Measurements from ENCODE around the gene CCDC157.

Gene CCDC157

GRCh38 chr22:30383061-30383460 is 26.3 kb downstream of the CCDC157 start:
- DNase-seq (ENCODE audit: low read depth), result no peak
- no peak overlapping the region for H3K4me3 ChIP-seq (ENCODE audit: low read depth, low read length)
- TF ChIP-seq CTCF (IDR thresholded peaks at IDR 0.05; ENCODE audit: low read depth, low read length, missing control alignments), result no peak
- in situ Hi-C loops (cut with HindIII; ENCODE audit: low sequenced_read_pairs), result no loop called here

GRCh38 chr22:30385942-30386341 is 29.1 kb downstream of the CCDC157 start:
- no peak overlapping the region for H3K4me3 ChIP-seq (ENCODE audit: low read depth, low read length)
- no peak for DNase-seq (ENCODE audit: low read depth)
- TF ChIP-seq CTCF (IDR thresholded peaks at IDR 0.05; ENCODE audit: low read depth, low read length, missing control alignments), result no peak
- in situ Hi-C loops (cut with HindIII; ENCODE audit: low sequenced_read_pairs), result no loop called here

- in situ Hi-C loops (cut with HindIII; ENCODE audit: low sequenced_read_pairs), result no loop called here
Measured at GRCh38 chr22:30386608-30386959, 29.8 kb downstream of the CCDC157 start.

GRCh38 chr22:30386960-30387827 is 30.4 kb downstream of the CCDC157 start, which contains the start of gene RNF215:
Gene RNF215 (minus strand): TSS chr22:30387411. CDS start chr22:30387313, 98 bp downstream.
- peak; percentile 72 for TF ChIP-seq CTCF (IDR thresholded peaks at IDR 0.05; ENCODE audit: low read depth, low read length, missing control alignments)
- in situ Hi-C loops (cut with HindIII; ENCODE audit: low sequenced_read_pairs), result no loop called here
- peak within 1 kb of the TSS; percentile 50 for H3K4me3 ChIP-seq (ENCODE audit: low read depth, low read length)
- peak; percentile 35 for DNase-seq (ENCODE audit: low read depth)

More at GRCh38 chr22:30386608-30386959, 29.8 kb downstream of the CCDC157 start:
- H3K4me3 ChIP-seq (ENCODE audit: low read depth, low read length), result peak overlapping the region; percentile 50
- TF ChIP-seq CTCF (IDR thresholded peaks at IDR 0.05; ENCODE audit: low read depth, low read length, missing control alignments), result no peak
- no peak for DNase-seq (ENCODE audit: low read depth)

GRCh38 chr22:30390974-30391691 is 34.3 kb downstream of the CCDC157 start:
- in situ Hi-C loops (cut with HindIII; ENCODE audit: low sequenced_read_pairs), result no loop called here
- TF ChIP-seq CTCF (IDR thresholded peaks at IDR 0.05; ENCODE audit: low read depth, low read length, missing control alignments), result peak; percentile 74
- DNase-seq (ENCODE audit: low read depth), result peak; percentile 31
- H3K4me3 ChIP-seq (ENCODE audit: low read depth, low read length), result no peak overlapping the region

- no peak for DNase-seq (ENCODE audit: low read depth)
- in situ Hi-C loops (cut with HindIII; ENCODE audit: low sequenced_read_pairs), result no loop called here
- H3K4me3 ChIP-seq (ENCODE audit: low read depth, low read length), result no peak overlapping the region
- TF ChIP-seq CTCF (IDR thresholded peaks at IDR 0.05; ENCODE audit: low read depth, low read length, missing control alignments), result no peak
Measured at GRCh38 chr22:30392661-30393321, 36.0 kb downstream of the CCDC157 start.

All from astrocyte of the cerebellum (primary cell).